ENCODE data around the gene GAA. TPM values are rescaled to one million over a fixed set of nuclear protein-coding genes. Genes with fewer than 3 reads are reported as not detected.

GAA gene
- total and polyA plus RNA-seq, 2 of the 13 experiments (the other 11 are each of a cell fraction or from before 2014, with no cell fraction given) = 21.6 to 36.4 TPM

DNA sequence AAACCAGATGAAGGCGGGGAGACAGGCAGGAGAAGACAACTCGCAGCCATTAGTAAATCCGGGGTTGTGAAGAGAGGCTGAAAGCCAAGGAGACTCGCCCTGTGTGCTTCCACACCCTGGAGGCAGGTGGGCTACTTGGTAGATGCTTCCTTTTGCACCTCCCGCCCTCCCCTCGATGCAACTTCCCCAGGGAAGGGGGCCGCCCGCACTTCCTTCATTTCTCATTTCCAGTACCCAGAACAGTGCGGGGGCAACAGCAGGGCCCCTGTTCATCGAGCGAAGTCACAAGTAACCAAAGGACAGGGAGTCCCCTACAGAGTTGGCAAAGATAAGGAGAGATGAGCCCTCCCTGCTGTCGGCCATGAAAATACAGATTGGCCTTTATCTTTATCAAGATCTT is 40.0 kb upstream of the GAA start:
- Histone ChIP-seq H3K36me3 (replicated peaks in 1 of 2; ENCODE audit: control insufficient read depth in 1 of 2, insufficient read depth in 2 of 2, low read length in 2 of 2) (no peaks in the 10 kb centered on the region), H2AFZ (ENCODE audit: low read length) (no peak overlapping the region), H3K9ac (ENCODE audit: insufficient read depth, low read depth, low read length) (no peak overlapping the region), H3K27ac (ENCODE audit: extremely low read length, insufficient read depth, low read length) (no peak overlapping the region), H3K79me2 (ENCODE audit: insufficient read depth, low read length) (no peaks in the 10 kb centered on the region), H3K4me3 (replicated peaks in 1 of 3; ENCODE audit: insufficient read depth in 1 of 3, low read depth in 2 of 3, low read length in 3 of 3) (no peak overlapping the region), H3K4me1 (ENCODE audit: insufficient read depth, low read length) (peaks cover 24% of the 10 kb centered on the region), H3K4me2 (ENCODE audit: low read depth, low read length) (no peak overlapping the region), H3K9me3 (ENCODE audit: low read length) (no peaks in the 10 kb centered on the region), H4K20me1 (ENCODE audit: insufficient read depth, low read length) (no peaks in the 10 kb centered on the region), H3K27me3 (ENCODE audit: control insufficient read depth in 1 of 2, insufficient read depth in 2 of 2, low read length in 2 of 2) (no peaks in the 10 kb centered on the region)
- CTCF ChIA-PET (ENCODE audit: low intra/inter-chr PET ratio, low total read pairs) = no interaction called here
- DNase-seq (ENCODE audit: low spot score) (no peak), FAIRE-seq (no peak), ATAC-seq (no peak)
- TF ChIP-seq TSC22D2 (CRISPR knock-in tag; IDR thresholded peaks at IDR 0.05; ENCODE audit: borderline replicate concordance) (no peak), GATA4 (IDR thresholded peaks at IDR 0.05; ENCODE audit: borderline replicate concordance, low read depth) (no peak), HIVEP1 (CRISPR knock-in tag; IDR thresholded peaks at IDR 0.05) (no peak), MBD4 (IDR thresholded peaks at IDR 0.05; ENCODE audit: borderline replicate concordance, low read length) (no peak), ZNF883 (CRISPR knock-in tag; IDR thresholded peaks at IDR 0.05; ENCODE audit: not compliant biosample characterization) (no peak), CHCHD3 (CRISPR knock-in tag; IDR thresholded peaks at IDR 0.05) (no peak), MTF1 (CRISPR knock-in tag; IDR thresholded peaks at IDR 0.05) (no peak), EED (CRISPR knock-in tag; IDR thresholded peaks at IDR 0.05) (no peak), NFKBIZ (CRISPR knock-in tag; IDR thresholded peaks at IDR 0.05) (no peak), ONECUT2 (CRISPR knock-in tag; IDR thresholded peaks at IDR 0.05) (no peak), ZNF703 (CRISPR knock-in tag; IDR thresholded peaks at IDR 0.05; ENCODE audit: borderline replicate concordance) (no peak), ZNF615 (CRISPR knock-in tag; IDR thresholded peaks at IDR 0.05; ENCODE audit: borderline replicate concordance) (no peak), ZNF160 (CRISPR knock-in tag; IDR thresholded peaks at IDR 0.05) (no peak)
- TF ChIP-seq, protein P1, sequence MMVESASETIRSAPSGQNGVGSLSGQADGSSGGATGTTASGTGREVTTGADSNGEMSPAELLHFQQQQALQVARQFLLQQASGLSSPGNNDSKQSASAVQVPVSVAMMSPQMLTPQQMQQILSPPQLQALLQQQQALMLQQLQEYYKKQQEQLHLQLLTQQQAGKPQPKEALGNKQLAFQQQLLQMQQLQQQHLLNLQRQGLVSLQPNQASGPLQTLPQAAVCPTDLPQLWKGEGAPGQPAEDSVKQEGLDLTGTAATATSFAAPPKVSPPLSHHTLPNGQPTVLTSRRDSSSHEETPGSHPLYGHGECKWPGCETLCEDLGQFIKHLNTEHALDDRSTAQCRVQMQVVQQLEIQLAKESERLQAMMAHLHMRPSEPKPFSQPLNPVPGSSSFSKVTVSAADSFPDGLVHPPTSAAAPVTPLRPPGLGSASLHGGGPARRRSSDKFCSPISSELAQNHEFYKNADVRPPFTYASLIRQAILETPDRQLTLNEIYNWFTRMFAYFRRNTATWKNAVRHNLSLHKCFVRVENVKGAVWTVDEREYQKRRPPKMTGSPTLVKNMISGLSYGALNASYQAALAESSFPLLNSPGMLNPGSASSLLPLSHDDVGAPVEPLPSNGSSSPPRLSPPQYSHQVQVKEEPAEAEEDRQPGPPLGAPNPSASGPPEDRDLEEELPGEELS (CRISPR knock-in tag; IDR thresholded peaks at IDR 0.05) = no peak
- TF ChIP-seq, protein P2, sequence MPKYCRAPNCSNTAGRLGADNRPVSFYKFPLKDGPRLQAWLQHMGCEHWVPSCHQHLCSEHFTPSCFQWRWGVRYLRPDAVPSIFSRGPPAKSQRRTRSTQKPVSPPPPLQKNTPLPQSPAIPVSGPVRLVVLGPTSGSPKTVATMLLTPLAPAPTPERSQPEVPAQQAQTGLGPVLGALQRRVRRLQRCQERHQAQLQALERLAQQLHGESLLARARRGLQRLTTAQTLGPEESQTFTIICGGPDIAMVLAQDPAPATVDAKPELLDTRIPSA (CRISPR knock-in tag; IDR thresholded peaks at IDR 0.05; ENCODE audit: borderline replicate concordance) = no peak
- intact Hi-C loops (cut with micrococcal nuclease; ENCODE audit: unreplicated experiment) = no loop called here
- POLR2A ChIA-PET = no interaction called here
- BruUV-seq (replicated peaks) = no TSS peak
- WGBS (ENCODE audit: low lambda C conversion rate) = 95% methylated on average over 12 of the region's 12 CpGs
- in situ Hi-C loops (cut with HindIII; ENCODE audit: extremely low pct_ligation_motif_present, low pct_unique_long_range_greater_than_20kb) = no loop called here

Measured in HepG2 (cell line).